AG04449 (cell line): Measurements from ENCODE around the gene ACSL3.

ENCODE experiments used
- CTCF ChIA-PET: fragments of 350-600 bp; formaldehyde crosslinking; extraction: SDS; loops from one replicate; lab custom pipeline; 2021; ENCODE audit warnings: antibody characterized with exemption; lab: Yijun Ruan, JAX
- POLR2A ChIA-PET: fragments of 400-600, 350-600 bp; formaldehyde crosslinking; extraction: SDS; loops from one replicate; lab custom pipeline; 2020; ENCODE audit warnings: antibody characterized with exemption, inconsistent platforms; lab: Yijun Ruan, JAX
- DNase-seq: peaks from one replicate; pipeline ENCODE4 v3.0.0-alpha.2; 2010; ENCODE audit warnings: low read depth, low spot score
- H3K4me3 ChIP-seq: 2 replicates; pipeline ENCODE4 v1.5.1; 2011; ENCODE audit warnings: low read depth, mild to moderate bottlenecking, control low read depth, low read length
- TF ChIP-seq, protein P1 (sequence below): IDR thresholded peaks from one replicate; pipeline ENCODE4 v1.5.1; 2011; ENCODE audit warnings: mild to moderate bottlenecking, moderate library complexity, low read length, control low read depth, inconsistent platforms; ENCODE audit not compliant: insufficient read depth; ENCODE audit errors: missing control alignments

ACSL3 gene

GRCh38 chr2:222942561-222942960, 81.7 kb downstream of the ACSL3 start:
- POLR2A ChIA-PET = interaction anchor here (0.5 kb wide), 1 partner anchor 273 kb away, joined by 3 read pairs; no protein-coding TSS in a partner anchor
- CTCF ChIA-PET = interaction anchor here (1.3 to 5.8 kb wide), 2 partner anchors 9 to 27 kb away, joined by 3 to 54 read pairs; no protein-coding TSS in a partner anchor
- TF ChIP-seq, protein P1, sequence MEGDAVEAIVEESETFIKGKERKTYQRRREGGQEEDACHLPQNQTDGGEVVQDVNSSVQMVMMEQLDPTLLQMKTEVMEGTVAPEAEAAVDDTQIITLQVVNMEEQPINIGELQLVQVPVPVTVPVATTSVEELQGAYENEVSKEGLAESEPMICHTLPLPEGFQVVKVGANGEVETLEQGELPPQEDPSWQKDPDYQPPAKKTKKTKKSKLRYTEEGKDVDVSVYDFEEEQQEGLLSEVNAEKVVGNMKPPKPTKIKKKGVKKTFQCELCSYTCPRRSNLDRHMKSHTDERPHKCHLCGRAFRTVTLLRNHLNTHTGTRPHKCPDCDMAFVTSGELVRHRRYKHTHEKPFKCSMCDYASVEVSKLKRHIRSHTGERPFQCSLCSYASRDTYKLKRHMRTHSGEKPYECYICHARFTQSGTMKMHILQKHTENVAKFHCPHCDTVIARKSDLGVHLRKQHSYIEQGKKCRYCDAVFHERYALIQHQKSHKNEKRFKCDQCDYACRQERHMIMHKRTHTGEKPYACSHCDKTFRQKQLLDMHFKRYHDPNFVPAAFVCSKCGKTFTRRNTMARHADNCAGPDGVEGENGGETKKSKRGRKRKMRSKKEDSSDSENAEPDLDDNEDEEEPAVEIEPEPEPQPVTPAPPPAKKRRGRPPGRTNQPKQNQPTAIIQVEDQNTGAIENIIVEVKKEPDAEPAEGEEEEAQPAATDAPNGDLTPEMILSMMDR = no peak
- no peak for DNase-seq
- H3K4me3 ChIP-seq = no peak overlapping the region

DNA sequence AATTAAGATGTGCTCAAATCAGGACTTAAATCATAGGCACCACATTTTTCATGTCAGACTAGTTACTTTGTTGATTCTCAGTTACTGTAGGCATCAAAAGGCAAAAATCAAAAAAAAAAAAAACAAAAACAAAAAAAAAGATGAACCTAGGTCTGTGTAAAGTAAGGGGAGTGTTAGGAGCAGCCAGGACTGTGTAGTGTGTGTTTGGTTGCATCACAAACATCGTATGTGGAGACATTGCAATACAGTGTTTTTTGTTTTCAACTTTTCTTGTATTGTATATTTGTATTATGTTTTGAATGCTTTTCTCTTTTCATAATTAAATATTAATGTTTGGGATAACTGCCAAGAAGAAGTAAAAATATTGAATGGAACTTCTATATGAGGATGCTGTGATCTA, 82.1 kb downstream of the ACSL3 start:
- ChIA-PET CTCF (interaction anchor here (1.3 to 5.8 kb wide), 3 partner anchors 10 to 27 kb away, joined by 3 to 54 read pairs (median 6); no protein-coding TSS in a partner anchor), POLR2A (no interaction called here)

DNA sequence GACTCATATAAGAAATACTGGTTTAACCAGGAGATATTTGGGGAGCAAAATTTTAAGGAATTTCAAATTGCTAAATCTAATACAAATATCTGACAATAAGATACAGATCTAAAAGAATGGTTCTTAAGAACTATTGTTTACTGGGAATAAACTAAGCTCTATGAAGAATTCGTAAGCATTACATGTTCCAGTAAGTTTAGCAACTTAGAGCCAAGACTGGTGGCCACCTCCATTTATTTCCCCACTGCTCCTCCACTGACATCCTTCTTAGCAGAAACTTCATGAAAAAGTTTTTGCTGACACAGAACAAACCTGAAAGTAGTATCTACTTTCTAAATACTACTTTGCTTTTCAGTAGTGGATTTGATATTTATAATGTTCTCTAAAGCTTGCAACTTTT, 83.0 kb downstream of the ACSL3 start:
- no peak overlapping the region for H3K4me3 ChIP-seq
- TF ChIP-seq, protein P1 = no peak
- ChIA-PET CTCF (interaction anchor here (1.1 to 2.2 kb wide), 4 partner anchors 14 to 253 kb away, joined by 3 to 12 read pairs (median 6); no protein-coding TSS in a partner anchor), POLR2A (no interaction called here)
- no peak for DNase-seq

More for the DNA sequence above, 82.1 kb downstream of the ACSL3 start:
- no peak overlapping the region for H3K4me3 ChIP-seq
- no peak for DNase-seq
- TF ChIP-seq, protein P1 = no peak

DNA sequence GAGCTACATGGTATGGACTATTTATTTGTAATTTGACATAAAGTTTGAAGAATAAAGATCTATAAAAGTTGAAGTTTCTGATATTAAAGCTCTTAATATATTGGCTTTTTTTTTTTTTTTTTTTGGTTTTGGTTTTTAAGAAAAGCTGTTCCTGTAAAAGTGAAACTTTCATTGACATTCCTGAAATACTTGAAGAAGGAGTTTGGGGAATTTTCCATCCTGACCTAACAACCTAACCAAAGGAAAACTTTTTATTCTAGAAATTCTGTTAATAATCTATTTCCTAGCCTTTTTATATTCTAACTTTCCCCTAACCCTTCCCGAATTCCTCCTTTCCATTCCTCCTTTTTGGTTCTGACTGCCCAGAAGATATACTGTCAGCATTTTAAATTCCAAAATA, 83.7 kb downstream of the ACSL3 start:
- POLR2A ChIA-PET = no interaction called here
- TF ChIP-seq, protein P1 = no peak
- CTCF ChIA-PET = interaction anchor here (1.1 to 2.2 kb wide), 4 partner anchors 13 to 253 kb away, joined by 3 to 12 read pairs (median 6); no protein-coding TSS in a partner anchor
- DNase-seq = no peak
- no peak overlapping the region for H3K4me3 ChIP-seq

GRCh38 chr2:222944971-222945740, 84.3 kb downstream of the ACSL3 start:
- TF ChIP-seq, protein P1 = no peak
- CTCF ChIA-PET = interaction anchor here (1.1 to 2.2 kb wide), 4 partner anchors 13 to 254 kb away, joined by 3 to 12 read pairs (median 6); no protein-coding TSS in a partner anchor
- no peak overlapping the region for H3K4me3 ChIP-seq
- POLR2A ChIA-PET = no interaction called here
- no peak for DNase-seq

DNA sequence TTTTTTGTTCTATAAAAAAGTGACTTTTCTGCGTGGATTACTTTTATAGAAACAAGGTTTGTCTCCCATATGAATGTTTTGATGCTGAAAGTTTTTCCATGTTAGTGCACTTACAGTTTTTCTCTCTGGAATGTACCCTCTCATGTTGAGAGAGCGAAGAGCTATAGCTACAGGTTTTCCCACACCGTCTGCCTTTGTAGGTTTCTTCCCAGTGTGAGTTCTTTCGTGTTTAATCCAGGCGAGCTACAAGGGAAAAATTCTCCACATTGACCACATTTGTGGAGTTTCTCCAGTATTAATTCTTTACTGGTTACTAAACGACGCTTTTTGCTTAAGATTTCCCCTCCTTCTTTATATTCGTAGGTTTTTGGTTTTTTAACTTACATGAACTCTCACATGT, 85.1 kb downstream of the ACSL3 start:
- TF ChIP-seq, protein P1 = no peak
- H3K4me3 ChIP-seq = no peak overlapping the region
- ChIA-PET CTCF (interaction anchor here (1.0 to 2.1 kb wide), 2 partner anchors 13 to 255 kb away, joined by 3 to 9 read pairs; no protein-coding TSS in a partner anchor), POLR2A (no interaction called here)
- DNase-seq = no peak
